Measurements from ENCODE around the gene PLA2G15.

DNA sequence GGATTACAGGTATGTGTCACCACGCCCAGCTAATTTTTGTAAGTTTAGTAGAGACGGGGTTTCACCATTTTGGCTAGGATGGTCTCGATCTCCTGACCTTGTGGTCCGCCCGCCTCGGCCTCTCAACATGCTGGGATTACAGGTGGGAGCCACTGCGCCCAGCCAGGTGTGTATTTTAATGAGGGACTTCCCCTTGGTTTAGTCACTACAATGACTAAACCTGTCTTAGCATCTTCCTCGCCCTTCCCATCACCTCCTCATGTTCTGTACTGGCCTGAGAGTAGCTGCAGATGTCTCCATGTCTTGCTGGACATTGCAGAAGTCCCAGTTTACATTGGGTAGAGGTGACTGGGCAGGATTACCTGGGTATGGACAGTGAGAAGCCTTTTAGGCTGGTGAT is 28.7 kb downstream of the PLA2G15 start:
- TF ChIP-seq, protein P1, sequence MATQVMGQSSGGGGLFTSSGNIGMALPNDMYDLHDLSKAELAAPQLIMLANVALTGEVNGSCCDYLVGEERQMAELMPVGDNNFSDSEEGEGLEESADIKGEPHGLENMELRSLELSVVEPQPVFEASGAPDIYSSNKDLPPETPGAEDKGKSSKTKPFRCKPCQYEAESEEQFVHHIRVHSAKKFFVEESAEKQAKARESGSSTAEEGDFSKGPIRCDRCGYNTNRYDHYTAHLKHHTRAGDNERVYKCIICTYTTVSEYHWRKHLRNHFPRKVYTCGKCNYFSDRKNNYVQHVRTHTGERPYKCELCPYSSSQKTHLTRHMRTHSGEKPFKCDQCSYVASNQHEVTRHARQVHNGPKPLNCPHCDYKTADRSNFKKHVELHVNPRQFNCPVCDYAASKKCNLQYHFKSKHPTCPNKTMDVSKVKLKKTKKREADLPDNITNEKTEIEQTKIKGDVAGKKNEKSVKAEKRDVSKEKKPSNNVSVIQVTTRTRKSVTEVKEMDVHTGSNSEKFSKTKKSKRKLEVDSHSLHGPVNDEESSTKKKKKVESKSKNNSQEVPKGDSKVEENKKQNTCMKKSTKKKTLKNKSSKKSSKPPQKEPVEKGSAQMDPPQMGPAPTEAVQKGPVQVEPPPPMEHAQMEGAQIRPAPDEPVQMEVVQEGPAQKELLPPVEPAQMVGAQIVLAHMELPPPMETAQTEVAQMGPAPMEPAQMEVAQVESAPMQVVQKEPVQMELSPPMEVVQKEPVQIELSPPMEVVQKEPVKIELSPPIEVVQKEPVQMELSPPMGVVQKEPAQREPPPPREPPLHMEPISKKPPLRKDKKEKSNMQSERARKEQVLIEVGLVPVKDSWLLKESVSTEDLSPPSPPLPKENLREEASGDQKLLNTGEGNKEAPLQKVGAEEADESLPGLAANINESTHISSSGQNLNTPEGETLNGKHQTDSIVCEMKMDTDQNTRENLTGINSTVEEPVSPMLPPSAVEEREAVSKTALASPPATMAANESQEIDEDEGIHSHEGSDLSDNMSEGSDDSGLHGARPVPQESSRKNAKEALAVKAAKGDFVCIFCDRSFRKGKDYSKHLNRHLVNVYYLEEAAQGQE (IDR thresholded peaks at IDR 0.05; ENCODE audit: insufficient read depth in 1 of 2, low read depth in 2 of 2, low read length in 2 of 2) = no peak
- TF ChIP-seq TAF1 (IDR thresholded peaks at IDR 0.05; ENCODE audit: borderline replicate concordance, insufficient read depth, low read length) = no peak
- no peak for TF ChIP-seq POLR2AphosphoS5 (IDR thresholded peaks at IDR 0.05; ENCODE audit: low read depth, low read length)
- no peak for TF ChIP-seq SIN3A (IDR thresholded peaks at IDR 0.05; ENCODE audit: borderline replicate concordance, insufficient read depth, low read length)
- TF ChIP-seq FOXP2 (optimal IDR thresholded peaks at IDR 0.05; ENCODE audit: borderline replicate concordance, extremely low read depth, extremely low read length, insufficient read depth) = no peak
